ENCODE measurements around the gene OXSR1.

The OXSR1 gene

GRCh38 chr3:38164952-38165721 is at the start of gene OXSR1:
Gene OXSR1 (plus strand): TSS chr3:38165537. CDS start chr3:38165877, 340 bp downstream.
- DNase-seq, result peak; percentile 91

GRCh38 chr3:38115645-38116427 is 49.5 kb upstream of the OXSR1 start:
- DNase-seq, result no peak

GRCh38 chr3:38116471-38117162 is 48.7 kb upstream of the OXSR1 start:
- no peak for DNase-seq

- no peak for DNase-seq
These were observed 48.1 kb upstream of the OXSR1 start for GRCh38 chr3:38117163-38117716.

GRCh38 chr3:38117748-38118420 is 47.5 kb upstream of the OXSR1 start:
- DNase-seq, result no peak

GRCh38 chr3:38118421-38119247 is 46.7 kb upstream of the OXSR1 start:
- no peak for DNase-seq

GRCh38 chr3:38119248-38119544 is 46.1 kb upstream of the OXSR1 start:
- no peak for DNase-seq

- DNase-seq, result no peak
These were observed 45.3 kb upstream of the OXSR1 start for GRCh38 chr3:38119821-38120692.

- DNase-seq, result no peak
These were observed 44.5 kb upstream of the OXSR1 start for GRCh38 chr3:38120693-38121450.

GRCh38 chr3:38121451-38121831 is 43.9 kb upstream of the OXSR1 start:
- DNase-seq, result no peak

- DNase-seq, result no peak
These were observed 43.4 kb upstream of the OXSR1 start for GRCh38 chr3:38121832-38122461.

- DNase-seq, result no peak
These were observed 42.5 kb upstream of the OXSR1 start for GRCh38 chr3:38122712-38123290.

GRCh38 chr3:38124324-38125122 is 40.8 kb upstream of the OXSR1 start:
- DNase-seq, result no peak

GRCh38 chr3:38125305-38126120 is 39.8 kb upstream of the OXSR1 start:
- DNase-seq, result no peak

- DNase-seq, result no peak
These were observed 39.0 kb upstream of the OXSR1 start for GRCh38 chr3:38126121-38126892.

GRCh38 chr3:38127611-38128302 is 37.6 kb upstream of the OXSR1 start:
- DNase-seq, result no peak
